ENCODE data around the gene SLC33A1.
A peak's percentile ranks its signal among the peaks of the same experiment; 100 is the strongest.
"Not testable (repeated sequence)": the region's sequence is repeated elsewhere in the genome, so short reads cannot be mapped to it uniquely, and the experiment has no call there.

SLC33A1 gene

DNA sequence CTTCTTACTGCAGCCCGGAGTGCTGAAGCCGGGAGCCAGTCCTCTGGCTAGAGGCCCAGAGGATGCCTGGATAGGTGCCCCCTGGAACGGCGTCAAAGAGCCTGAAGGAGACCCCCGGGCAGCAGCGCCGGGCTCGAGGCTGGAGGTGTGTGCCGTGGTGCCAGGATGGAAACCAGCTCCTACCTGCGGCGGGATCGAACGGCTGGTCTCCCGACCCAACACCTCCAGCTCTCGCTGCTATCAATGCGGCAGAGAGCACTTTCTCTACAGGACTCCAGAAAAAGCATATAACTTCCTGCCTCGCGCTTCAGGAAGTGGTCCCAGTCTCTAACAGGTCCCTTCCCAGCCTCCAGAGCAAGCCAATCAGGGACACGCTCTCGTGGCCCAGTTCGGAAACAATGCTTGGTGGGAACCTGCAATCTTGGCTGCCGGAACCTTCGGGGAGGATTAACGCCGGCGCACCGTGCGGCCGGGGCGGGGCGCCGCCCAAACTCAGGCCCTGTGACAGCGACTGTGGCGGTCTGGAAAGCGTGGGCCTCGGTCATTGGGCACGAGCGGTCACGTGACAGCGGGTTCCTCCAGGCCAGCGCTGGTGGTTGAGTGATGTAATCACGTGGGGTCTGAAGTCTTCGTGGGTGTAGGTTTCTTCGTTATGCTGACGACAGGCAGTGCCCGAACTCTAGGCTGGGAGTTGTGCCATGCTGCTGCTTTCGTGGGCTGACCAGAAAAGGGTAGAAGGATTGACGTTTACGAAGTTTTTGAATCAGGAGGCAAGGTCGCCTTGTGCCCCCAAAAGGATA, at the start of gene SLC33A1:
Gene SLC33A1, minus strand, starts transcription at position 287 of the 800 bp plus-strand sequence. CDS start 430 bp downstream, outside the sequence.
- peak; percentile 93 for DNase-seq (ENCODE audit: low read depth)

DNA sequence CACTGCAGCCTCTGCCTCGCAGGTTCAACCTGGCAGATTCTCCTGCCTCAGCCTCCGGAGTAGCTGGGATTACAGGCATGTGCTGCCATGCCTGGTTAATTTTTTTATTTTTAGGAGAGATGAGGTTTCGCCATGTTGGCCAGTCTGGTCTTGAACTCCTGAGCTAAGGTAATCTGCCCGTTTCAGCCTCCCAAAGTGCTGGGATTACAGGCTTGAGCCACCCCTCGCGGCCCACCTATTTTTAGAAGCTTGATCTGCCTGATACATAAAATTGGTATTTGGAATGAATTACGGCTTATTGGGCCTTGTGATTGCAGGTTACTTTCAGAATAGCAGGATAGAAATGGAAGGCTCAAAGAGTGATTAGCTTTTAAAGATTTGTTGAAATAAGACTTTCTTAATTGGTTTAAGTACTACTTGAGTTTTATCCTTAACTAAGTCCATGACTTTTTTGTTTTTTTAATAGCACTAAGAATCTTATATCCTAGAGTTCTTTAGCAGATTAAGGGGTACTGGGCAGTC, 41.2 kb upstream of the SLC33A1 start:
- DNase-seq (ENCODE audit: low read depth): no peak

DNA sequence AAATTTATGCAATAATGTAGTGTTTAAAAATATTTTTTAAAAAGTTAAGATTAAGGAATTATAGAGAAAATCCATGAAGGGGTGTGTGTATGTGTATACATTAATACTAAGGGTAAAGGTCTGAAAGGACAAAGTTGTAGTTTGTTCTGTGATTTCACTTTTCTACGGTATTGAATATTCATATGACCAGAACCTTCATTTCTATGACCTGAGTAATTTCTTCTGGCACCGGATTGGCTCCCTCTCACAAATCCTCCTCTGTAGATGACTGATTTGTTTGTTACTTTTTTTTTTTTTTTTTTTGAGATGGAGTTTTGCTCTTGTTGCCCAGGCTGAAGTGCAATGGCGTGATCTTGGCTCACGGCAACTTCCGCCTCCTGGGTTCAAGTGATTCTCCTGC, 37.1 kb upstream of the SLC33A1 start:
- no peak for DNase-seq (ENCODE audit: low read depth)

GRCh38 chr3:155890671-155891190, 36.5 kb upstream of the SLC33A1 start:
- DNase-seq (ENCODE audit: low read depth): no peak

DNA sequence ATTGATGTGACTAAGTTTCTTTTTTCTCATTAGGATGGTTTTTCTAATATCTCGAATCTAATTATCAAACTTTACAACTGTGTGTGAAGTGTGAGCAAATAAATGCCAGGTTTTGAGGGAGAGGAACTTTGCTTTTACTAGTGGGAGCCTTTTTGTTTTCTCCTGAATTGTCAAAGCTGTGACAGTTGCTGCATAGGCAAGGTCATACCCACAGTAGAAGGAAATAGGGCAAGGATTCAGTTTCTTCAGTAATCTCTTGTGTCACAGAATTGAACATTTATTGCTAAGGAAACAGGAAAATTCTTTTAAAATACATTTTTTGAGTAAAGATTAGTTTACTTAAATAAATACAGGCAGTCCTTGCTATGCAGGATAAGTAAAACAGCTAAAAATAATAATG, 35.7 kb upstream of the SLC33A1 start:
- no peak for DNase-seq (ENCODE audit: low read depth)

- DNase-seq (ENCODE audit: low read depth): no peak
These were observed 35.0 kb upstream of the SLC33A1 start for GRCh38 chr3:155889212-155889611.

DNA sequence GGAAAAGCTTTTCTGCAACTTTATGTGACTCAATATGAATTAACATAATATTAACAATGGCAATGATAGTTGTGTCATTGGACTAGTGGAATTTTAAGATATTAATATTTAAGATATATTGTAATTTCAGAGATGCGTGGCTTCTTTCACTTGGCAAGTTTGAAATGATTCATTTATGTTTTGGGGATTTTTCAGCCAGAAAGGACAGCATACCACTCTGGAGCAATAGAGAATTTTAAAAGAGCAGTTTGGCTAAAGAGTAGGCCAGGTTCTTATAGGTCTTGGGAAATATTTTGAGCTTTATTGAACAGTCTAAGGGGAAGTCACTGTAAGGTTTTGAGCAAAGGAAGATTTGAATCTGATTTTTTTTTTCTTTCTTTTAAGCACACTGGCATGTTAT, 32.7 kb upstream of the SLC33A1 start:
- DNase-seq (ENCODE audit: low read depth): no peak

GRCh38 chr3:155886348-155886747, 32.1 kb upstream of the SLC33A1 start:
- not testable (repeated sequence) for DNase-seq (ENCODE audit: low read depth)

DNA sequence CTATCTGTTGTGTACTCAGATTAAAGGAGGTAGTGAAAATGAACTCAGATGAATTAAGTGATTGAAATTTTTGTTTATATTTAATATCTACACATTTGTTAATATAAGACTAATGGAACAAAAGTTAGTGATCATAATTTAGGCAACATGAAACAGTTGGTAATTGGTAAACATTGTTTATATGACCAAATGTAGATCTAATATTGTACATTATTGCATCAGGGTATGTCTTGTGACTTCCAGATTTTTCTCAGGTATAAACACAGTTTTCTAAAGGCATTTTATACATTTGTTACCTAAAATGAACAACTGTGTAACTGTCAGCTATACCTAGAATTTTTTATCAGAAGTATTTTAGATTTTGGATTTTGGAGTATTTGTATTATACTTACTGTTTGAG, 31.1 kb upstream of the SLC33A1 start:
- no peak for DNase-seq (ENCODE audit: low read depth)

- no peak for DNase-seq (ENCODE audit: low read depth)
These were observed 30.1 kb upstream of the SLC33A1 start for GRCh38 chr3:155884292-155884691.

DNA sequence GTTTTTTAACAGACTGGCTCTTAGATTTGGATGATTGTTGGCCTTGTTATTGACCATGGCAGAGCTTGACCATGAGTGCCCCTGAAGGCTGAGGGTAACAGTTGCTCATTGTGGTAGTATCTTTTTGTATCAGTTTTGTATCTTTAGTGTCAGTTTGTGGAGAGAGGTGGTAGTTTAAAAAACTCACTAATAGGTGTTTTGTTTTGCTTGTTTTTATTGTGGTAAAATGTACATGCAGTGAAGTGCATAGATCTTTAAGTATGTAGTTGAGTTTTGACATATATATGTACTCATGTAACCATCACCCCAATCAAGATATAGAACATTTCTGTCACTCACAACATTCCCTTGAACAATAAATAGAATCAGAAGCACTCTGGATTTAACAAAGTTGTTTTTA, 26.1 kb upstream of the SLC33A1 start:
- DNase-seq (ENCODE audit: low read depth): no peak

GRCh38 chr3:155876503-155876902, 22.3 kb upstream of the SLC33A1 start:
- DNase-seq (ENCODE audit: low read depth): no peak

- DNase-seq (ENCODE audit: low read depth): no peak
These were observed 21.8 kb upstream of the SLC33A1 start for GRCh38 chr3:155876037-155876436.

- no peak for DNase-seq (ENCODE audit: low read depth)
These were observed 18.8 kb upstream of the SLC33A1 start for GRCh38 chr3:155872904-155873646.

DNA sequence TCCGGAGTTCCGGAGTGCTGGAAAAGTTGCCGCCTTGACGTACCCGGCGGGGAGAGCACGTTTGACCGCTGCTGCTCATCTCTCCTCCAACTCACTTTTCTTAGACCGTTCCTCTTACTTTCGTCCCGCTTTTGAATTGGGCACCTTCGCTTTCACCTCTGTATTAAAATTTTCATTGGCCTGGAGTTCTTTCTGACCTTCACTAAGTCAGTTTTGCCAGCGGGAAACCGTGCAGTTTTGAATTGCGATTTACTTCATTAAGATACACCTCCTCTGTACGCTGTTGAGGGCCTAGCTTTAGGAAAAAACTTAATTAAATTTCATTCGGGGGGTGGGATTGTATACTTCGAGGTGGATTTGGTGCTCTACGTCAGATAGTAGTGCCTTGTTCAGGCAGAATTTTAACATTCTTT, 17.5 kb upstream of the SLC33A1 start:
- DNase-seq (ENCODE audit: low read depth): no peak

GRCh38 chr3:155870945-155871745, 16.9 kb upstream of the SLC33A1 start:
- DNase-seq (ENCODE audit: low read depth): peak; percentile 16

DNA sequence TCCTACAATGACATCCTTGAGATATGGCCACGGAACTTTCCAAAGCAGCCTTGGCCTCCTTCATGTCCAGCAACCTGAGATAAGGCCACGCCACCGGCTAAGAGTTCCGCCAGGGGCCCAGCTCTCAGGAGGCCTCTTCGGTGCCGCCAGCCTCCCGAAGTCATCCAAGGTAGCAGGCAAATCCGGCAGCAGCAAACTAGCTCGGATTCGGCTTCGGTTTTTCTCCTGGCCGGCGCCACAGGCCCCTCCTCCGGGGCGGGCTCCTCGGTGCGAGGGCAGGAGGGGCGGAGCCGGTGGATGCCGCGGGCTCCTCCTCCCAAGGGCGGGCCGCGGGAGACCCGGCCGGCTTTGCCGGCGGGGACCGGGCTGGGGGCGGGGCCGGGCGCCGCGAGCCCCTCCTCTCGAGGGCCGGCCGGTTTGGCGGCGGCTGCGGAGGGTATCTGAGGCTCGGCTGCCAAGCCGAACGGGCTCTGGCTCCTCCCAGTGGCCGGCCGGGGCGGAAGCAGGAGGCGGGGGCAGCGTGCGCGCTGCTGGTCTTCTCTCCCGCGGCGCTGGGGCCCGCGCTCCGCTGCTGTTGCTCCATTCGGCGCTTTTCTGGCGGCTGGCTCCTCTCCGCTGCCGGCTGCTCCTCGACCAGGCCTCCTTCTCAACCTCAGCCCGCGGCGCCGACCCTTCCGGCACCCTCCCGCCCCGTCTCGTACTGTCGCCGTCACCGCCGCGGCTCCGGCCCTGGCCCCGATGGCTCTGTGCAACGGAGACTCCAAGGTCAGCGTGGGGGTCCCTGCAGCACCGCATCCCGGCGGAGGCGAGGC, 16.1 kb upstream of the SLC33A1 start, which contains the start of gene GMPS:
Gene GMPS, plus strand, starts transcription at position 518 of the 812 bp plus-strand sequence. Its CDS starts 221 bp downstream, at position 739.
- DNase-seq (ENCODE audit: low read depth): peak; percentile 91

DNA sequence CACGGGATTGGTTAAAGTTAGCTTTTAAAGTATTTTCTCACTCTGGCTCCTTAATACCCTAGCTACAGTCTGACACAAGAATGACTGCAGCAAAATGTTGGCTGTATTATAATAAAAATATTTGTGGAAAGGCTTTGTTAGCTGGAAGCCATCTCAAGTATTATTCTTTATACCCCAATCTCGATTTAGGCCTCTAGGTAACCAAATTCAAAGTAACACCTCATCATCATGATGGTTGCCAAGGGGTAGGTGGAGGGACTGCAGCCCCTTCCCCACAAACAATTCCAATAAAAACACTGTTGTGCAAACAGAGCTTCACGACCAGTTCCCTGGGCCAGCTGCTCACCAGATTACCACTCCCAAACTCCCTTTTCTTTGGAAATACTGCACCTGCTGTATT, 15.5 kb upstream of the SLC33A1 start:
- DNase-seq (ENCODE audit: low read depth): no peak

GRCh38 chr3:155863072-155863784, 9.0 kb upstream of the SLC33A1 start:
- no peak for DNase-seq (ENCODE audit: low read depth)

DNA sequence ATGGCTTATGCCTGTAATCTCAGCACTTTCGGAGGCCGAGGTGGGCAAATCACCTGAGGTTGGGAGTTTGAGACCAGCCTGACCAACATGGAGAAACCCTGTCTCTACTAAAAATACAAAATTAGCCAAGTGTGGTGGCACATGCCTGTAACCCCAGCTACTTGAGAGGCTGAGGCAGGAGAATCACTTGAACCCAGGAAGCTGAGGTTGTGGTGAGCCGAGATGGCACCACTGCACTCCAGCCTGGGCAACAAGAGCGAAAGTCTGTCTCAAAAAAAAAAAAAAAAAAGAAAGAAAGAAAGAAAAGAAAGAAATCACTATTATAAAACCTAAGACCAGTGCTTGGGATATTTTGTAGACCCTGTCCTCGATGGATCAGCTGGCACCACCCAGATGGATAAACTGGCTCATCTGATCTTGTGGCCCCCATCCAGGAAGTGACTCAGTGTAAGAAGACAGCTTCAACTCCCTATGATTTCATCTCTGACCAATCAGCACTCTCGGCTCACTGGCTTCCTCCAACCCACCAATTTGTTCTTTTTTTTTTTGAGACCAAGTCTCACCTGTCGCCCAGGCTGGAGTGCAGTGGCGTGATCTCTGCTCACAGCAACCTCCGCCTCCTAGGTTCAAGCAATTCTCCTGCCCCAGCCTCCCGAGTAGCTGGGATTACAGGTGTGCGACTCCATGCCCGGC, 8.2 kb upstream of the SLC33A1 start:
- DNase-seq (ENCODE audit: low read depth): not testable (repeated sequence)

Data from stimulated activated CD8-positive, alpha-beta memory T cell treated with anti-CD3 and anti-CD28 coated beads, Interleukin-15, amount 100 ng/mL, for 24 hours (primary cell).